HFFc6 (cell line): ENCODE data around the gene SH3PXD2B. TPM values are rescaled to one million over a fixed set of nuclear protein-coding genes. Genes with fewer than 3 reads are reported as not detected.
"Not testable (repeated sequence)": the region's sequence is repeated elsewhere in the genome, so short reads cannot be mapped to it uniquely, and the experiment has no call there.

Experiments
- DNase-seq: peaks from one replicate; pipeline ENCODE4 v3.0.0-alpha.2; 2018
- H3K27ac Mint-ChIP-seq: 2 replicates; pipeline ENCODE4 v1.8.0; 2020; ENCODE audit warnings: mild to moderate bottlenecking, mixed read lengths
- H3K27me3 Mint-ChIP-seq: 2 replicates; pipeline ENCODE4 v1.8.0; 2021; ENCODE audit warnings: mild to moderate bottlenecking, moderate library complexity, mixed read lengths; ENCODE audit not compliant: insufficient read depth
- H3K36me3 Mint-ChIP-seq: 2 replicates; pipeline ENCODE4 v1.8.0; 2021; ENCODE audit warnings: low read depth, mixed read lengths
- H3K4me1 Mint-ChIP-seq: 2 replicates; pipeline ENCODE4 v1.8.0; 2020; ENCODE audit warnings: low read depth, mixed read lengths
- H3K4me3 Mint-ChIP-seq: 2 replicates; pipeline ENCODE4 v1.8.0; 2020; ENCODE audit warnings: mild to moderate bottlenecking, moderate library complexity, mixed read lengths
- H3K9me3 Mint-ChIP-seq: 2 replicates; pipeline ENCODE4 v1.8.0; 2020; ENCODE audit warnings: mild to moderate bottlenecking, mixed read lengths
- total RNA-seq, 6 experiments: library from RNA; stranded (reverse); fragmentation: NEBNext Ultra II Directional; extraction: Animal tissue kit (Norgen Biotek cat#: 25700); gene quantifications; 2 replicates in 1 of 6; 3 replicates in 5 of 6; pipeline ENCODE4 v1.2.3, GENCODE V29; 2021
- TF ChIP-seq, protein P1 (sequence below): fragments of 200-600 bp; sonication (generic); IDR thresholded peaks from 2 replicates; pipeline ENCODE4 v1.5.0; 2021; ENCODE audit warnings: antibody characterized with exemption, mild to moderate bottlenecking

SH3PXD2B gene
- total RNA-seq, 6 experiments from 2014 or later: 12.4 to 28.4 (median 24.3) TPM

DNA sequence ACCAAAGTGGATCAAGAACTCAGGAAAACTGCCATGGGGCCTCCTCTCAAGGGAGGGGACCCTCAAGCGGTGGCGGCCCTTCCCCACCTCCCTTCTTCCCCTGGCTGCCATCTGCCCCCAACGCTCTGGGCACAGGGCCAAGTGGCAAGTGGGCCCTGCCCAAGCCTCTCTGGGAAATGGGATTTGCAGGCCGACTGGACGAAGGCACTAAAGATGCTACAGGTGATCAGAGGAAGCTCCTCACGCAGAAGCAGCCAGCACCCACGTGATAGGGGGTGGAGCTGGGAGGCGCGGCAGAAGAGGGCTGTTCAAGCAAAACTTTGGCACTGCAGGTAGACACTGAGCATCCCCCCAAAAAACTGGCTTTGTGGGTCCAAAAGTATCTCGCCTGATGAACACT is 118.1 kb downstream of the SH3PXD2B start:
- H3K27ac Mint-ChIP-seq: no peak overlapping the region
- no peaks in the 10 kb centered on the region for H3K9me3 Mint-ChIP-seq
- TF ChIP-seq, protein P1, sequence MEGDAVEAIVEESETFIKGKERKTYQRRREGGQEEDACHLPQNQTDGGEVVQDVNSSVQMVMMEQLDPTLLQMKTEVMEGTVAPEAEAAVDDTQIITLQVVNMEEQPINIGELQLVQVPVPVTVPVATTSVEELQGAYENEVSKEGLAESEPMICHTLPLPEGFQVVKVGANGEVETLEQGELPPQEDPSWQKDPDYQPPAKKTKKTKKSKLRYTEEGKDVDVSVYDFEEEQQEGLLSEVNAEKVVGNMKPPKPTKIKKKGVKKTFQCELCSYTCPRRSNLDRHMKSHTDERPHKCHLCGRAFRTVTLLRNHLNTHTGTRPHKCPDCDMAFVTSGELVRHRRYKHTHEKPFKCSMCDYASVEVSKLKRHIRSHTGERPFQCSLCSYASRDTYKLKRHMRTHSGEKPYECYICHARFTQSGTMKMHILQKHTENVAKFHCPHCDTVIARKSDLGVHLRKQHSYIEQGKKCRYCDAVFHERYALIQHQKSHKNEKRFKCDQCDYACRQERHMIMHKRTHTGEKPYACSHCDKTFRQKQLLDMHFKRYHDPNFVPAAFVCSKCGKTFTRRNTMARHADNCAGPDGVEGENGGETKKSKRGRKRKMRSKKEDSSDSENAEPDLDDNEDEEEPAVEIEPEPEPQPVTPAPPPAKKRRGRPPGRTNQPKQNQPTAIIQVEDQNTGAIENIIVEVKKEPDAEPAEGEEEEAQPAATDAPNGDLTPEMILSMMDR: no peak
- peaks cover 5% of the 10 kb centered on the region; the same call in 1 of the 2 replicates for H3K4me1 Mint-ChIP-seq
- no peak overlapping the region for H3K4me3 Mint-ChIP-seq
- DNase-seq: no peak
- H3K27me3 Mint-ChIP-seq: peaks cover 2% of the 10 kb centered on the region; the same call in 1 of the 2 replicates
- peaks cover 16% of the 10 kb centered on the region for H3K36me3 Mint-ChIP-seq

DNA sequence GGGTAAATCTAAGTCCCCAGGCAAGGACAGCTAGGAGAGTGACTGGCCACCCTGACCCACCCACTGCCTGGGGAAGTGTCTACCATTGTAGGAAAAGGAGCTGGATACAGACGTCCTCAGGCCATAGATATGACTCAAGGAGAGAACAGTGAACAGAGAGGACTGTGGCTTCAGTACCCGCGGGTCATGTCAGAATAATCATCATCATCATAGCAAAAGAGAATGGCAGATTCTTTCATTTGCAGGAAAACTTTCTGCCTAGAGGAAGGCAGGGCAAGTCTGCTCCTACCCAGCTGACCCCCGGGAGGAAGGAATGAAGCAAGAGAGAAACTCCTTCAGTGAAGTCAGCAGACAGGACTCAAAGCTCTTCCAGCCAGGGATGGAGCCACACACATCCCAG is 118.6 kb downstream of the SH3PXD2B start:
- H3K9me3 Mint-ChIP-seq: no peaks in the 10 kb centered on the region
- peaks cover 16% of the 10 kb centered on the region for H3K36me3 Mint-ChIP-seq
- H3K4me3 Mint-ChIP-seq: no peak overlapping the region
- H3K27ac Mint-ChIP-seq: no peak overlapping the region
- TF ChIP-seq, protein P1: no peak
- H3K4me1 Mint-ChIP-seq: peaks cover 5% of the 10 kb centered on the region; the same call in 1 of the 2 replicates
- H3K27me3 Mint-ChIP-seq: peaks cover 2% of the 10 kb centered on the region; the same call in 1 of the 2 replicates
- peak; percentile 9 for DNase-seq

DNA sequence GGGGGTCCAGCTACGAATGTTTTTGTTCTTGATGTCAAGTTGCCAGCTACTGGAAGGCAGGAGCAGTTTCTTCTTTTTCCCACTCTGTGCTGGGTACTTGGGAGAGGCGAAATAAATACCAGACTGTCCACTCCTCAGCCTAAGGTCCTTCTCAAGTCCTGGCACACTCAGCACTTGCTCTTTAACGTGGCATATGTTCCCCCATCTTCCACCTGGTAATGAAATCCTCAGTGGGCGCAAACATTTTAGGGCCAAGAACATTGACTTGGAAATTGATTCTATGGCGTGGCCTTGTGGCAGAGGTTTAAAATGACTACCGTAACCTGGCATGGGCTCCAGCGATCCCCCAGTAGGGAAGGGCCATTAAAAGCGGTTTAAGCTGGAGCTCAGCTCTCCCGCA is 119.7 kb downstream of the SH3PXD2B start:
- no peak for DNase-seq
- H3K4me1 Mint-ChIP-seq: peaks cover 5% of the 10 kb centered on the region; the same call in 1 of the 2 replicates
- H3K4me3 Mint-ChIP-seq: no peak overlapping the region
- peaks cover 2% of the 10 kb centered on the region; the same call in 1 of the 2 replicates for H3K27me3 Mint-ChIP-seq
- H3K36me3 Mint-ChIP-seq: peaks cover 8% of the 10 kb centered on the region
- H3K27ac Mint-ChIP-seq: no peak overlapping the region
- TF ChIP-seq, protein P1: no peak
- no peaks in the 10 kb centered on the region for H3K9me3 Mint-ChIP-seq

DNA sequence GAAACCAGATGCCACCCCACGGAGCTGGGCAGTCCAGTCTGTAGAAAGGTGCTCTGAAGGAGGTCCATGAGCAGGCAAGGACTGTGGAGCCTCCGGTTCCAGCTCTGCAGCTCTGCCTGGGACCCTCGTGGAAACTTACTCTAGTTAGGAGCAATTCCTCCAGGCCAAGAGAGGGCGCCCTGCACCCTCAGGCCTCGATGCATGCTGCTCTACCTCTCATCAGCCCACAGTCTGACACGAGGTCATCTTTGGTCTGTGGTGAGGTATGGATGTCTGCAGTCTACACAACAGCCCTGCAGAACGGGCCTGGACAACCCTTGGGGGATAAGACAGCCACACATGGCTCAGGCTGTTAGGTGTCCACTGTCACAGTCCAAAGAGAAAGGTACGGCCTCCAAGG is 120.1 kb downstream of the SH3PXD2B start:
- TF ChIP-seq, protein P1: no peak
- Mint-ChIP-seq H3K36me3 (peaks cover 7% of the 10 kb centered on the region), H3K4me3 (no peak overlapping the region), H3K27me3 (peaks cover 2% of the 10 kb centered on the region; the same call in 1 of the 2 replicates), H3K9me3 (no peaks in the 10 kb centered on the region), H3K4me1 (peaks cover 5% of the 10 kb centered on the region; the same call in 1 of the 2 replicates), H3K27ac (no peak overlapping the region)
- DNase-seq: no peak

DNA sequence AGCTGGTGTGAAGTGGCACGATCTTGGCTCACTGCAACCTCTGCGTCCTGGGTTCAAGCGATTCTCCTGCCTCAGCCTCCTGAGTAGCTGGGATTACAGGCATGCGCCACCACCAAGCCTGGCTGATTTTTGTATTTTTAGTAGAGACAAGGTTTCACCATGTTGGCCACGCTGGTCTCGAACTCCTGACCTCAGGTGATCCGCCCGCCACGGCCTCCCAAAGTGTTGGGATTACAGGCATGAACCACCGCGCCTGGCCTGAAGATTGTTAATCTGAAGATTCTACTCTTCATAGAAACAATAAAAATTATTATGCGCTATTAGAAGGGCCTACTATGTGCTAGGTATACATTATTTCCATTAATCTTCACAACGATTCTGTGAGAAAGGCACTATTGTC is 127.4 kb downstream of the SH3PXD2B start:
- not testable (repeated sequence) for H3K4me1 Mint-ChIP-seq, H3K36me3 Mint-ChIP-seq, H3K9me3 Mint-ChIP-seq, H3K27ac Mint-ChIP-seq, H3K4me3 Mint-ChIP-seq, H3K27me3 Mint-ChIP-seq, DNase-seq

DNA sequence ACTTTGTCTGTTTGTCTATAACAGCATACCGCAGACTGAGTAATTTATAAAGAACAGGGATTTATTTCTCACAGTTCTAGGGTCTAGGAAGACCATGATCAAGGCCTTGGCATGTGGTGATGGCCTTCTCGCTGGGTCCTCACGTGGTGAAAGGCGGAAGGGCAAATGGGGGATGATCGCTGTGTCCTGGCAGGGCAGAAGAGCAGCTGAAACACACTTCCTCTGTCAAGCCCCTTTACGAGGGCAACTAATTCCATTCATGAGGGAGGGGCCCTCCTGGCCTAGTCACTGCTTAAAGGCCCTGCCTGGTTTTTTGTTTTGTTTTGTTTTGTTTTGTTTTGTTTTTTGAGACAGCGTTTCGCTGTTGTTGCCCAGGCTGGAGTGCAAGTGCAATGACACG is 128.9 kb downstream of the SH3PXD2B start:
- Mint-ChIP-seq H3K9me3 (no peaks in the 10 kb centered on the region), H3K27me3 (no peaks in the 10 kb centered on the region; the same call in none of the 2 replicates), H3K36me3 (no peaks in the 10 kb centered on the region), H3K4me3 (no peak overlapping the region), H3K27ac (no peak overlapping the region), H3K4me1 (peaks cover 13% of the 10 kb centered on the region)
- DNase-seq: no peak
- TF ChIP-seq, protein P1: no peak
